Fibroblast of pulmonary artery (primary cell): ENCODE measurements around the gene MRPS12.

Experiments
- DNase-seq: peaks from one replicate; pipeline ENCODE4 v3.0.0-alpha.2; 2010; ENCODE audit warnings: low read depth
- H3K4me3 ChIP-seq: replicated peaks from 2 replicates; pipeline ENCODE4 v1.5.1; 2011; ENCODE audit warnings: low read depth, mild to moderate bottlenecking, control low read depth, low read length, moderate library complexity
- CTCF ChIP-seq: IDR thresholded peaks from 2 replicates; pipeline ENCODE4 v1.5.1; 2011; ENCODE audit warnings: mild to moderate bottlenecking, control low read depth, low read length, inconsistent platforms; ENCODE audit errors: missing control alignments

The MRPS12 gene

GRCh38 chr19:38917516-38917915 lies 13.2 kb upstream of the MRPS12 start:
- no peak for DNase-seq
- no peak for TF ChIP-seq CTCF
- no peak overlapping the region for H3K4me3 ChIP-seq

GRCh38 chr19:38917921-38918491 lies 12.7 kb upstream of the MRPS12 start:
- DNase-seq = peak; percentile 14
- no peak overlapping the region for H3K4me3 ChIP-seq

GRCh38 chr19:38918526-38918925 lies 12.2 kb upstream of the MRPS12 start:
- no peak overlapping the region for H3K4me3 ChIP-seq
- DNase-seq = no peak
- no peak for TF ChIP-seq CTCF

More at GRCh38 chr19:38917921-38918491, 12.7 kb upstream of the MRPS12 start:
- TF ChIP-seq CTCF = peak; percentile 7

- no peak overlapping the region for H3K4me3 ChIP-seq
- no peak for DNase-seq
- TF ChIP-seq CTCF = no peak
Observed at GRCh38 chr19:38919837-38920601, 10.7 kb upstream of the MRPS12 start.

- TF ChIP-seq CTCF = no peak
Observed at GRCh38 chr19:38920602-38921419, 9.9 kb upstream of the MRPS12 start.

GRCh38 chr19:38921420-38922274 lies 9.1 kb upstream of the MRPS12 start:
- TF ChIP-seq CTCF = no peak
- no peak overlapping the region for H3K4me3 ChIP-seq
- no peak for DNase-seq

More at GRCh38 chr19:38920602-38921419, 9.9 kb upstream of the MRPS12 start:
- DNase-seq = no peak
- no peak overlapping the region for H3K4me3 ChIP-seq
